HEK293 (cell line): ENCODE data around the gene ATF7IP2.

Source experiments
- CTCF ChIP-seq: fragments of 450-650 bp; formaldehyde crosslinking; IDR thresholded peaks from 2 replicates; pipeline ENCODE4 v1.5.1; 2016; ENCODE audit warnings: missing biosample characterization, missing genetic modification characterization
- EGR2 ChIP-seq: fragments of 450-650 bp; formaldehyde crosslinking; IDR thresholded peaks from 2 replicates; pipeline ENCODE4 v1.5.1; 2016; ENCODE audit warnings: low read depth, missing biosample characterization, missing genetic modification characterization
- TRIM28 ChIP-seq: IDR thresholded peaks from 2 replicates; pipeline ENCODE4 v1.6.1; 2011; ENCODE audit warnings: low read length, control low read depth, borderline replicate concordance
- ZNF423 ChIP-seq: fragments of 450-650 bp; formaldehyde crosslinking; IDR thresholded peaks from 2 replicates; pipeline ENCODE4 v1.5.1; 2016; ENCODE audit warnings: missing biosample characterization, missing genetic modification characterization
- ZNF449 ChIP-seq: fragments of 450-650 bp; formaldehyde crosslinking; IDR thresholded peaks from 2 replicates; pipeline ENCODE4 v1.5.1; 2017; ENCODE audit warnings: missing biosample characterization, mild to moderate bottlenecking, missing genetic modification characterization, moderate library complexity
- ZNF530 ChIP-seq: fragments of 450-650 bp; formaldehyde crosslinking; IDR thresholded peaks from 2 replicates; pipeline ENCODE4 v1.5.1; 2016; ENCODE audit warnings: low read depth, missing biosample characterization, missing genetic modification characterization
- ZNF548 ChIP-seq: fragments of 450-650 bp; formaldehyde crosslinking; IDR thresholded peaks from 2 replicates; pipeline ENCODE4 v1.5.1; 2016; ENCODE audit warnings: missing biosample characterization, missing genetic modification characterization

GRCh38 chr16:10494343-10495030 lies 108.6 kb downstream of the ATF7IP2 start:
- no peak for TF ChIP-seq TRIM28
- TF ChIP-seq ZNF530 (tag by site-specific recombination), result no peak
- no peak for TF ChIP-seq ZNF548
- no peak for TF ChIP-seq ZNF423 (tag by site-specific recombination)
- TF ChIP-seq CTCF (tag by site-specific recombination), result no peak
- TF ChIP-seq ZNF449, result no peak
- TF ChIP-seq EGR2 (tag by site-specific recombination), result no peak
